ENCODE results near the gene CARTPT. TPM values are rescaled to one million over a fixed set of nuclear protein-coding genes. Genes with fewer than 3 reads are reported as not detected.

CARTPT gene
- total and polyA plus RNA-seq, 2 of the 8 experiments (the other 6 are each of a cell fraction or from before 2014, with no cell fraction given) = not detected

DNA sequence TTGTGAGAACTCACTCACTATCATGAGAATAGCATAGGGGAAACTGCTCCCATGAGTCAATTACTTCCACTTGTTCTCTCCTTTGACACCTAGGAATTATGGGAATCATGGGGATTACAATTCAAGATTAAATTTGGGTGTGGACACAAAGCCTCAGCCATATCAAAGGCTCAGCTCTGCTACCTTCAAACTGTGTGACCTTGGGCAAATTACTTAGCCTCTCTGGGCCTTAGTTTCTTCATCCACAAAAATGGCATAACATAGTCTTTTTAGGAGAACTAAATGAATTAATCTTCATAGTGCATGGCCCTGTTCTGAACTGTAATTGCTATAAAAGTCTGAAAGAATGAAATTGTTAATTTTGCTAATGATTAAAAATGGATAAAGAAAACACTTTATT, 18.3 kb upstream of the CARTPT start (continued):
- TF ChIP-seq, protein P1, sequence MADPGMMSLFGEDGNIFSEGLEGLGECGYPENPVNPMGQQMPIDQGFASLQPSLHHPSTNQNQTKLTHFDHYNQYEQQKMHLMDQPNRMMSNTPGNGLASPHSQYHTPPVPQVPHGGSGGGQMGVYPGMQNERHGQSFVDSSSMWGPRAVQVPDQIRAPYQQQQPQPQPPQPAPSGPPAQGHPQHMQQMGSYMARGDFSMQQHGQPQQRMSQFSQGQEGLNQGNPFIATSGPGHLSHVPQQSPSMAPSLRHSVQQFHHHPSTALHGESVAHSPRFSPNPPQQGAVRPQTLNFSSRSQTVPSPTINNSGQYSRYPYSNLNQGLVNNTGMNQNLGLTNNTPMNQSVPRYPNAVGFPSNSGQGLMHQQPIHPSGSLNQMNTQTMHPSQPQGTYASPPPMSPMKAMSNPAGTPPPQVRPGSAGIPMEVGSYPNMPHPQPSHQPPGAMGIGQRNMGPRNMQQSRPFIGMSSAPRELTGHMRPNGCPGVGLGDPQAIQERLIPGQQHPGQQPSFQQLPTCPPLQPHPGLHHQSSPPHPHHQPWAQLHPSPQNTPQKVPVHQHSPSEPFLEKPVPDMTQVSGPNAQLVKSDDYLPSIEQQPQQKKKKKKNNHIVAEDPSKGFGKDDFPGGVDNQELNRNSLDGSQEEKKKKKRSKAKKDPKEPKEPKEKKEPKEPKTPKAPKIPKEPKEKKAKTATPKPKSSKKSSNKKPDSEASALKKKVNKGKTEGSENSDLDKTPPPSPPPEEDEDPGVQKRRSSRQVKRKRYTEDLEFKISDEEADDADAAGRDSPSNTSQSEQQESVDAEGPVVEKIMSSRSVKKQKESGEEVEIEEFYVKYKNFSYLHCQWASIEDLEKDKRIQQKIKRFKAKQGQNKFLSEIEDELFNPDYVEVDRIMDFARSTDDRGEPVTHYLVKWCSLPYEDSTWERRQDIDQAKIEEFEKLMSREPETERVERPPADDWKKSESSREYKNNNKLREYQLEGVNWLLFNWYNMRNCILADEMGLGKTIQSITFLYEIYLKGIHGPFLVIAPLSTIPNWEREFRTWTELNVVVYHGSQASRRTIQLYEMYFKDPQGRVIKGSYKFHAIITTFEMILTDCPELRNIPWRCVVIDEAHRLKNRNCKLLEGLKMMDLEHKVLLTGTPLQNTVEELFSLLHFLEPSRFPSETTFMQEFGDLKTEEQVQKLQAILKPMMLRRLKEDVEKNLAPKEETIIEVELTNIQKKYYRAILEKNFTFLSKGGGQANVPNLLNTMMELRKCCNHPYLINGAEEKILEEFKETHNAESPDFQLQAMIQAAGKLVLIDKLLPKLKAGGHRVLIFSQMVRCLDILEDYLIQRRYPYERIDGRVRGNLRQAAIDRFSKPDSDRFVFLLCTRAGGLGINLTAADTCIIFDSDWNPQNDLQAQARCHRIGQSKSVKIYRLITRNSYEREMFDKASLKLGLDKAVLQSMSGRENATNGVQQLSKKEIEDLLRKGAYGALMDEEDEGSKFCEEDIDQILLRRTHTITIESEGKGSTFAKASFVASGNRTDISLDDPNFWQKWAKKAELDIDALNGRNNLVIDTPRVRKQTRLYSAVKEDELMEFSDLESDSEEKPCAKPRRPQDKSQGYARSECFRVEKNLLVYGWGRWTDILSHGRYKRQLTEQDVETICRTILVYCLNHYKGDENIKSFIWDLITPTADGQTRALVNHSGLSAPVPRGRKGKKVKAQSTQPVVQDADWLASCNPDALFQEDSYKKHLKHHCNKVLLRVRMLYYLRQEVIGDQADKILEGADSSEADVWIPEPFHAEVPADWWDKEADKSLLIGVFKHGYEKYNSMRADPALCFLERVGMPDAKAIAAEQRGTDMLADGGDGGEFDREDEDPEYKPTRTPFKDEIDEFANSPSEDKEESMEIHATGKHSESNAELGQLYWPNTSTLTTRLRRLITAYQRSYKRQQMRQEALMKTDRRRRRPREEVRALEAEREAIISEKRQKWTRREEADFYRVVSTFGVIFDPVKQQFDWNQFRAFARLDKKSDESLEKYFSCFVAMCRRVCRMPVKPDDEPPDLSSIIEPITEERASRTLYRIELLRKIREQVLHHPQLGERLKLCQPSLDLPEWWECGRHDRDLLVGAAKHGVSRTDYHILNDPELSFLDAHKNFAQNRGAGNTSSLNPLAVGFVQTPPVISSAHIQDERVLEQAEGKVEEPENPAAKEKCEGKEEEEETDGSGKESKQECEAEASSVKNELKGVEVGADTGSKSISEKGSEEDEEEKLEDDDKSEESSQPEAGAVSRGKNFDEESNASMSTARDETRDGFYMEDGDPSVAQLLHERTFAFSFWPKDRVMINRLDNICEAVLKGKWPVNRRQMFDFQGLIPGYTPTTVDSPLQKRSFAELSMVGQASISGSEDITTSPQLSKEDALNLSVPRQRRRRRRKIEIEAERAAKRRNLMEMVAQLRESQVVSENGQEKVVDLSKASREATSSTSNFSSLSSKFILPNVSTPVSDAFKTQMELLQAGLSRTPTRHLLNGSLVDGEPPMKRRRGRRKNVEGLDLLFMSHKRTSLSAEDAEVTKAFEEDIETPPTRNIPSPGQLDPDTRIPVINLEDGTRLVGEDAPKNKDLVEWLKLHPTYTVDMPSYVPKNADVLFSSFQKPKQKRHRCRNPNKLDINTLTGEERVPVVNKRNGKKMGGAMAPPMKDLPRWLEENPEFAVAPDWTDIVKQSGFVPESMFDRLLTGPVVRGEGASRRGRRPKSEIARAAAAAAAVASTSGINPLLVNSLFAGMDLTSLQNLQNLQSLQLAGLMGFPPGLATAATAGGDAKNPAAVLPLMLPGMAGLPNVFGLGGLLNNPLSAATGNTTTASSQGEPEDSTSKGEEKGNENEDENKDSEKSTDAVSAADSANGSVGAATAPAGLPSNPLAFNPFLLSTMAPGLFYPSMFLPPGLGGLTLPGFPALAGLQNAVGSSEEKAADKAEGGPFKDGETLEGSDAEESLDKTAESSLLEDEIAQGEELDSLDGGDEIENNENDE (IDR thresholded peaks at IDR 0.05; ENCODE audit: insufficient replicate concordance, low read length) = no peak
- TF ChIP-seq ASH2L (IDR thresholded peaks at IDR 0.05; ENCODE audit: low read length) (no peak), PHF8 (conservative IDR thresholded peaks at IDR 0.05; ENCODE audit: low read depth, low read length) (no peak), RNF2 (IDR thresholded peaks at IDR 0.05; ENCODE audit: borderline replicate concordance, low read depth, low read length, missing control alignments, poor library complexity, severe bottlenecking) (no peak), RBBP5 (IDR thresholded peaks at IDR 0.05; ENCODE audit: borderline replicate concordance, low read depth, low read length) (no peak), TCF12 (IDR thresholded peaks at IDR 0.05; ENCODE audit: low read depth, low read length) (no peak), YY1 (IDR thresholded peaks at IDR 0.05; ENCODE audit: low read depth, low read length) (no peak), RFX5 (IDR thresholded peaks at IDR 0.05; ENCODE audit: borderline replicate concordance, low read depth, low read length) (no peak), GTF2F1 (IDR thresholded peaks at IDR 0.05; ENCODE audit: borderline replicate concordance, low read depth, low read length) (no peak), SIX5 (IDR thresholded peaks at IDR 0.05; ENCODE audit: low read depth, low read length) (no peak)
- TF ChIP-seq, protein P2, sequence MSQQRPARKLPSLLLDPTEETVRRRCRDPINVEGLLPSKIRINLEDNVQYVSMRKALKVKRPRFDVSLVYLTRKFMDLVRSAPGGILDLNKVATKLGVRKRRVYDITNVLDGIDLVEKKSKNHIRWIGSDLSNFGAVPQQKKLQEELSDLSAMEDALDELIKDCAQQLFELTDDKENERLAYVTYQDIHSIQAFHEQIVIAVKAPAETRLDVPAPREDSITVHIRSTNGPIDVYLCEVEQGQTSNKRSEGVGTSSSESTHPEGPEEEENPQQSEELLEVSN (IDR thresholded peaks at IDR 0.05) = no peak

Measured in H1 (cell line).